ENCODE data around the gene ALDH2.

GRCh38 chr12:111791507-111791906 is 24.8 kb downstream of the ALDH2 start:
- TF ChIP-seq CTCF (IDR thresholded peaks at IDR 0.05) (no peak), EP300 (IDR thresholded peaks at IDR 0.05) (no peak), POLR2A (IDR thresholded peaks at IDR 0.05; ENCODE audit: low read depth) (no peak)
